ENCODE data around the gene MROH8. TPM values are rescaled to one million over a fixed set of nuclear protein-coding genes. Genes with fewer than 3 reads are reported as not detected.

Gene MROH8
- total and polyA plus RNA-seq, 8 donors = 0.43 to 6.4 (median 1.8) TPM; not detected in 1

DNA sequence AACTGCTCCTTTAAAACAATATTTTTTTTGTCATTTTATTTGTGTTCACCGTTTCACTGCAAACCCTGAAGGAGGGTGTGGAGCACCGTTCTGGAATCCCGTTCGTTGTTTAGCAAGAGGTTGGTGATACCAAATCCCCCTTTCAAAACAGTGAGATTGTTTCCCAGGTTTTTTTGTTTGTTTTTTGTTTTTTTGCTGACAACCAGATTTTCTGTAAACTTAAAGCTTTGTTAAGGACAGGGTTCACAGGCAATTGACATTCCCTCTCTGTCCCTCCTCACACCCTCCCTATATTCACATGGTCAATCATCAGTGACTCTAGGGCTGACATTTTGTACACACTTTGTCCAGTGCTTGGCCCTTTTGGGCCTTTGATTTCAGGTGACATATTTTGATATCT, 21.0 kb upstream of the MROH8 start:
- no peak for DNase-seq
- Histone ChIP-seq H3K27me3 (no peaks in the 10 kb centered on the region), H3K4me3 (no peak overlapping the region), H3K4me1 (peaks cover 0 to 30% (median 12%) of the 10 kb centered on the region in 4 donors), H3K27ac (no peak overlapping the region), H3K9me3 (no peaks in the 10 kb centered on the region), H3K36me3 (peaks cover 37 to 90% (median 77%) of the 10 kb centered on the region in 4 donors)
- WGBS, 5 donors = 69 to 90% (median 81%) methylated on average over 4 of the region's 4 CpGs
- no peak for TF ChIP-seq POLR2AphosphoS5 (IDR thresholded peaks at IDR 0.05)
- TF ChIP-seq EP300 (IDR thresholded peaks at IDR 0.05) = no peak
- TF ChIP-seq, protein P1, sequence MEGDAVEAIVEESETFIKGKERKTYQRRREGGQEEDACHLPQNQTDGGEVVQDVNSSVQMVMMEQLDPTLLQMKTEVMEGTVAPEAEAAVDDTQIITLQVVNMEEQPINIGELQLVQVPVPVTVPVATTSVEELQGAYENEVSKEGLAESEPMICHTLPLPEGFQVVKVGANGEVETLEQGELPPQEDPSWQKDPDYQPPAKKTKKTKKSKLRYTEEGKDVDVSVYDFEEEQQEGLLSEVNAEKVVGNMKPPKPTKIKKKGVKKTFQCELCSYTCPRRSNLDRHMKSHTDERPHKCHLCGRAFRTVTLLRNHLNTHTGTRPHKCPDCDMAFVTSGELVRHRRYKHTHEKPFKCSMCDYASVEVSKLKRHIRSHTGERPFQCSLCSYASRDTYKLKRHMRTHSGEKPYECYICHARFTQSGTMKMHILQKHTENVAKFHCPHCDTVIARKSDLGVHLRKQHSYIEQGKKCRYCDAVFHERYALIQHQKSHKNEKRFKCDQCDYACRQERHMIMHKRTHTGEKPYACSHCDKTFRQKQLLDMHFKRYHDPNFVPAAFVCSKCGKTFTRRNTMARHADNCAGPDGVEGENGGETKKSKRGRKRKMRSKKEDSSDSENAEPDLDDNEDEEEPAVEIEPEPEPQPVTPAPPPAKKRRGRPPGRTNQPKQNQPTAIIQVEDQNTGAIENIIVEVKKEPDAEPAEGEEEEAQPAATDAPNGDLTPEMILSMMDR (IDR thresholded peaks at IDR 0.05) = no peak
- no peak for TF ChIP-seq POLR2A (IDR thresholded peaks at IDR 0.05)
- intact Hi-C loops (cut with DNase I; ENCODE audit: low total_unique reads) = loop anchor here (5.0 kb wide), 1 partner anchor 327 kb away; the partner anchor contains the start of gene BLCAP

DNA sequence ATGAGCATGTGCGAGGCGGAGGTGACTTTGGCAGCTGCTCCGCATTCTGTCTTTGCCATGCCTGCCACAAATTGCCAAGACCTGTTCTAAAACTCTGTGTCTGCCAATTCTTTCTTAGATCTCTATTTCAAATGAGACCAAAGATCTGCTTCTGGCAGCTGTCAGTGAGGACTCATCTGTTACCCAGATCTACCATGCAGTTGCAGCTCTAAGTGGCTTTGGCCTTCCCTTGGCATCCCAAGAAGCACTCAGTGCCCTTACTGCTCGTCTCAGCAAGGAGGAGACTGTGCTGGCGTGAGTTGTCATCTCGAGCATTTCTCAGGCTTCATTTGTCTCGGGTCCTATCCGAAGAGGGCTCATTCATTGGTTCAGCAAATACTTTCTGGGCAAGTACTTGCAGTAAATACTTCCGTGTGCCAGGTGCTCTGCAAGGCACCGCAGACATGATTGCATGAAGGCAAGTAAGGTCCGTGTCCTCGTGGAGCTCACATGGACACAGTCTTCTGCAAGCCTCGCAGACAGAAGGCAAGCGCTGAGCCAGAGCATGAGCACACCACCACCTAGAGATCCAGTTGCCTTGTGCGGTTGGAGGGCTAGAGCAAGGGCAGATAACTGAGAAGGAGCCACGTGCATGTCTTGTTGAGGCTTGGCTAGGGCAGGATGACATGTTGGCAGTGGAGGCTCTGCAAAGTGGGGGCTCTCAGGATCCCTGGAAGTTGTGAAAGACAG, 19.7 kb upstream of the MROH8 start:
- intact Hi-C loops (cut with DNase I; ENCODE audit: low total_unique reads) = no loop called here
- peaks cover 24 to 85% (median 66%) of the 10 kb centered on the region in 4 donors for H3K36me3 ChIP-seq
- WGBS, 5 donors = 81 to 83% (median 81%) methylated on average over 15 to 16 of the region's 16 CpGs

DNA sequence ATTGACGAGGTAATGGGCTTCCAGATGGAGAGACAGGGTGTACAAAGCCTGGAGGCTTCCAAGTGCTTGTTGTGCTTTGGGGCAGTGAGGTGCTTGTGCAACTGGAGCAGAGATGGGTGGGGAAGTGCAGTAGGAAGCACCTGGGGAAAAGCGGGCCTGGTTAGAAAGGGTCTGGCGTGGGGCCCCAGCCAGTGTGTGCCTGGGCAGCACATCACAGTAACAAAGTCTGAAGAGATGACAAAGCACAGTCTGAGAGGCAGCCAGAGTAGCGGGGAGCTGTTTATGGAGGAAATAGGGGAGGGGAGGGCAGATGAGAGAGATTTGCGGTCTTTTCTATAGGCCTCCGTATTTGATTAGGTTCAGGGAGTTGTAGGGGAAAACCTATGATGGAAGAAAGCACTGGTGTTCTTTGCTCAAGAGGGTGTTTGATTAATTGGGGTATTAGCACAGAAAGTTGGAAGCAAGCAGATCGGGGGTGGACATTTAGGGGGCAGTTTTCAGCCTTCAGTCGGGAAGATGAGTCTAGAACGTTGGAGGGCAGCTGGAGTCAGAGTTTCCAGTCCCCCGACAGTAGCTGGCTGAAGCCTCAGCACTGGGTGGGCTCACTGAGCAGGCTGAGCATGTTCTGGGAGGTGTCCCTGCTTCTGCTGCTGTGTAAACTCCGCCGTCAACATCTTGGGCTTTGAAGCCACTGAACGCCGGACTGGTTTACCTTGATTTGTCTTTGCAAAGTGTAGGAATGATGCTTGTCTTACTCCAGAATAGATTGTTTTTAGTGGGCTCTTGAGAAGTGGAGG, 15.5 kb upstream of the MROH8 start:
- Histone ChIP-seq H3K27ac (peak overlapping the region in 1 of 5 donors; percentile 4), H3K4me1 (peaks cover 23 to 69% (median 43%) of the 10 kb centered on the region in 4 donors), H3K4me3 (no peak overlapping the region), H3K36me3 (peaks cover 11 to 73% (median 46%) of the 10 kb centered on the region in 4 donors), H3K27me3 (no peaks in the 10 kb centered on the region), H3K9me3 (no peaks in the 10 kb centered on the region)
- TF ChIP-seq POLR2AphosphoS5 (IDR thresholded peaks at IDR 0.05) (no peak), EP300 (IDR thresholded peaks at IDR 0.05) (no peak), POLR2A (IDR thresholded peaks at IDR 0.05) (no peak)
- TF ChIP-seq, protein P1 (IDR thresholded peaks at IDR 0.05) = no peak
- DNase-seq = peak in 1 of 2 donors; percentile 32
- WGBS, 5 donors = 50 to 61% (median 56%) methylated on average over 14 of the region's 14 CpGs
- intact Hi-C loops (cut with DNase I; ENCODE audit: low total_unique reads) = no loop called here

More for the DNA sequence above, 19.7 kb upstream of the MROH8 start:
- peaks cover 5 to 43% (median 22%) of the 10 kb centered on the region in 4 donors for H3K4me1 ChIP-seq
- DNase-seq = no peak
- no peaks in the 10 kb centered on the region for H3K9me3 ChIP-seq
- H3K4me3 ChIP-seq = no peak overlapping the region
- TF ChIP-seq POLR2AphosphoS5 (IDR thresholded peaks at IDR 0.05) = no peak
- no peak for TF ChIP-seq EP300 (IDR thresholded peaks at IDR 0.05)
- TF ChIP-seq POLR2A (IDR thresholded peaks at IDR 0.05) = no peak
- TF ChIP-seq, protein P1 (IDR thresholded peaks at IDR 0.05) = no peak
- no peak overlapping the region for H3K27ac ChIP-seq
- H3K27me3 ChIP-seq = no peaks in the 10 kb centered on the region

DNA sequence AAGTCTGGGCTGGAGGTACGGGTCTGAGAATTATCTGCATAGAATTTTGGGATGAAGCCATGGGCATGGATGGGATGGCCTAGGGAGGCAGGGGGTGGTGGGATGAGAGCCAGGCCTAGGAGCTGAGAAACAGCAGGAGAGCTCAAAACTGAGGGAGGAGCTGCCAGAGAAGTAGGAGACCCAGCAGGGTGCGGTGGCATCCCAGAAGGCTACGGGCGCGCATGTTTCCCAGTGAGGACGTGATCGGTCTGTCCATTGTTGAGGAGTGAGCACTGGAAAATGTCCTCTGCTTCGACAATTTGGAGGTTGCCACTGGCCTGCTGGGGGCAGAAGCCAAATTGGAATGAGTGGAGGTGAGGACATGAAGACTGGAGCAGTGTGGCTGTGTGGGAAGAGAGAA, 14.5 kb upstream of the MROH8 start:
- H3K36me3 ChIP-seq = peaks cover 1 to 71% (median 40%) of the 10 kb centered on the region in 4 donors
- H3K27me3 ChIP-seq = no peaks in the 10 kb centered on the region
- WGBS, 5 donors = 91 to 98% (median 93%) methylated on average over 8 of the region's 8 CpGs
- no peaks in the 10 kb centered on the region for H3K9me3 ChIP-seq
- intact Hi-C loops (cut with DNase I; ENCODE audit: low total_unique reads) = no loop called here
- DNase-seq = no peak
- no peak overlapping the region for H3K27ac ChIP-seq
- peaks cover 26 to 79% (median 49%) of the 10 kb centered on the region in 4 donors for H3K4me1 ChIP-seq
- H3K4me3 ChIP-seq = no peak overlapping the region
- TF ChIP-seq, protein P1 (IDR thresholded peaks at IDR 0.05) = no peak
- TF ChIP-seq POLR2AphosphoS5 (IDR thresholded peaks at IDR 0.05) = no peak
- TF ChIP-seq EP300 (IDR thresholded peaks at IDR 0.05) = no peak
- TF ChIP-seq POLR2A (IDR thresholded peaks at IDR 0.05) = no peak
